SK-N-SH (cell line): ENCODE data around the gene PRR16. TPM values are rescaled to one million over a fixed set of nuclear protein-coding genes. Genes with fewer than 3 reads are reported as not detected.

Source experiments
- CTCF ChIA-PET: fragments of 300-600, 350-600 bp; formaldehyde crosslinking; extraction: SDS; loops from one replicate; lab custom pipeline; 2021; lab: Yijun Ruan, JAX
- POLR2A ChIA-PET: fragments of 350-600 bp; sonication (Branson Sonifier 250); formaldehyde crosslinking; extraction: SDS; loops from one replicate; lab custom pipeline; 2020; ENCODE audit warnings: antibody characterized with exemption, inconsistent platforms; lab: Yijun Ruan, JAX
- DNase-seq: peaks from one replicate; pipeline ENCODE4 v3.0.0; 2012
- H2AFZ ChIP-seq: fragments of 200-600 bp; sonication (generic); 2 replicates; pipeline ENCODE4 v1.8.1; 2016; ENCODE audit warnings: antibody characterized with exemption, mild to moderate bottlenecking, low read depth
- H3F3A ChIP-seq: fragments of 200-600 bp; sonication (generic); replicated peaks from 2 replicates; pipeline ENCODE3; 2016; ENCODE audit warnings: antibody characterized with exemption, mild to moderate bottlenecking; ENCODE audit not compliant: insufficient read depth
- H3K27ac ChIP-seq, 2 experiments: fragments of 200-500 bp in 1 of 2; fragments of 200-600 bp in 1 of 2; sonication (Bioruptor generic) in 1 of 2; sonication (generic), shearing (Covaris generic) in 1 of 2; 2 replicates each; pipeline versions ENCODE4 v1.5.1 to v1.6.1; 2014 to 2016; ENCODE audit warnings: low read depth in 2 of 2, inconsistent platforms in 1 of 2, low read length in 1 of 2, mild to moderate bottlenecking in 1 of 2, mixed read lengths in 1 of 2
- H3K27me3 ChIP-seq: fragments of 200-600 bp; sonication (generic), shearing (Covaris generic); 2 replicates; pipeline ENCODE4 v1.6.1; 2016; ENCODE audit warnings: mixed run types; ENCODE audit not compliant: insufficient read depth
- H3K36me3 ChIP-seq, 2 experiments: fragments of 200-500 bp in 1 of 2; fragments of 200-600 bp in 1 of 2; sonication (Bioruptor generic) in 1 of 2; sonication (generic) in 1 of 2; replicated peaks in 1 of 2; 2 replicates each; pipeline versions ENCODE3 to v1.5.1; 2014 to 2016; ENCODE audit warnings: low read length in 1 of 2, mild to moderate bottlenecking in 1 of 2; ENCODE audit not compliant: insufficient read depth in 2 of 2, control insufficient read depth in 1 of 2
- H3K4me1 ChIP-seq, 2 experiments: fragments of 200-500 bp in 1 of 2; fragments of 200-600 bp in 1 of 2; sonication (Bioruptor generic) in 1 of 2; sonication (generic), shearing (Covaris generic) in 1 of 2; 2 replicates each; pipeline versions ENCODE4 v1.5.1 to v1.6.1; 2014 to 2016; ENCODE audit warnings: low read depth in 1 of 2, low read length in 1 of 2, mixed run types in 1 of 2; ENCODE audit not compliant: insufficient read depth in 2 of 2, control insufficient read depth in 1 of 2
- H3K4me2 ChIP-seq: fragments of 200-600 bp; sonication (generic), shearing (Covaris generic); 2 replicates; pipeline ENCODE4 v1.6.1; 2017; ENCODE audit warnings: mixed run types
- H3K4me3 ChIP-seq, 2 experiments: fragments of 200-500 bp in 1 of 2; fragments of 200-600 bp in 1 of 2; sonication (Bioruptor generic) in 1 of 2; sonication (generic), shearing (Covaris generic) in 1 of 2; 2 replicates each; pipeline versions ENCODE4 v1.5.1 to v1.8.1; 2014 to 2016; ENCODE audit warnings: low read depth in 2 of 2, inconsistent platforms in 1 of 2, low read length in 1 of 2, mild to moderate bottlenecking in 1 of 2, mixed read lengths in 1 of 2, moderate library complexity in 1 of 2
- H3K79me2 ChIP-seq: fragments of 200-600 bp; sonication (generic); 2 replicates; pipeline ENCODE4 v1.8.1; 2017; ENCODE audit warnings: mild to moderate bottlenecking; ENCODE audit not compliant: insufficient read depth
- H3K9ac ChIP-seq: fragments of 200-600 bp; sonication (generic); 2 replicates; pipeline ENCODE4 v1.6.1; 2017; ENCODE audit warnings: mixed run types
- H3K9me2 ChIP-seq: fragments of 200-600 bp; sonication (generic); 2 replicates; pipeline ENCODE4 v1.6.1; 2017; ENCODE audit warnings: mixed run types
- H3K9me3 ChIP-seq: fragments of 200-600 bp; sonication (generic); 2 replicates; pipeline ENCODE4 v1.6.1; 2017; ENCODE audit warnings: mixed run types, mild to moderate bottlenecking, moderate library complexity
- H4K20me1 ChIP-seq: fragments of 200-600 bp; sonication (generic); 2 replicates; pipeline ENCODE4 v1.6.1; 2017; ENCODE audit warnings: mild to moderate bottlenecking, mixed run types; ENCODE audit not compliant: insufficient read depth
- CHD2 ChIP-seq: fragments of 150-350 bp; IDR thresholded peaks from 2 replicates; pipeline ENCODE4 v1.6.1; 2018; ENCODE audit warnings: low read length; ENCODE audit not compliant: partially characterized antibody
- CTCF ChIP-seq: fragments of 200-600 bp; sonication (generic); IDR thresholded peaks from 2 replicates; pipeline ENCODE4 v1.6.1; 2017; ENCODE audit warnings: antibody characterized with exemption, mild to moderate bottlenecking, moderate library complexity
- EP300 ChIP-seq, 2 experiments: IDR thresholded peaks; 2 replicates each; pipeline versions ENCODE4 v1.4.0 to v1.6.1; 2012; ENCODE audit warnings: borderline replicate concordance in 1 of 2, low read depth in 1 of 2, low read length in 1 of 2
- FOSL2 ChIP-seq: IDR thresholded peaks from 2 replicates; pipeline ENCODE4 v1.4.0; 2012; ENCODE audit warnings: low read depth, mild to moderate bottlenecking, moderate library complexity, borderline replicate concordance
- GABPA ChIP-seq: IDR thresholded peaks from 2 replicates; pipeline ENCODE4 v1.4.0; 2012; ENCODE audit warnings: low read depth, mild to moderate bottlenecking
- JUND ChIP-seq: IDR thresholded peaks from 2 replicates; pipeline ENCODE4 v1.4.0; 2012
- MAX ChIP-seq: IDR thresholded peaks from 2 replicates; pipeline ENCODE4 v1.4.0; 2012; ENCODE audit warnings: low read depth
- NFIC ChIP-seq: IDR thresholded peaks from 2 replicates; pipeline ENCODE4 v1.4.0; 2012; ENCODE audit warnings: borderline replicate concordance
- NRF1 ChIP-seq: IDR thresholded peaks from 2 replicates; pipeline ENCODE4 v1.6.1; 2012; ENCODE audit warnings: low read depth, mild to moderate bottlenecking, low read length
- POLR2AphosphoS5 ChIP-seq: IDR thresholded peaks from 2 replicates; pipeline ENCODE4 v1.6.1; 2012; ENCODE audit warnings: low read depth, low read length
- RAD21 ChIP-seq: IDR thresholded peaks from 2 replicates; pipeline ENCODE4 v1.6.1; 2012; ENCODE audit warnings: mild to moderate bottlenecking, low read length
- REST ChIP-seq: IDR thresholded peaks from 2 replicates; pipeline ENCODE4 v1.6.1; 2012; ENCODE audit warnings: mild to moderate bottlenecking, low read depth, low read length, moderate library complexity
- RFX5 ChIP-seq: IDR thresholded peaks from 2 replicates; pipeline ENCODE4 v1.6.1; 2012; ENCODE audit warnings: mild to moderate bottlenecking, improper control_type of control experiment, low read length
- SMC3 ChIP-seq: IDR thresholded peaks from 2 replicates; pipeline ENCODE4 v1.6.1; 2012; ENCODE audit warnings: low read depth, low read length, improper control_type of control experiment
- TAF1 ChIP-seq: IDR thresholded peaks from 2 replicates; pipeline ENCODE4 v1.6.1; 2012; ENCODE audit warnings: low read depth, mild to moderate bottlenecking, low read length, moderate library complexity, borderline replicate concordance
- TCF12 ChIP-seq: IDR thresholded peaks from 2 replicates; pipeline ENCODE4 v1.4.0; 2012
- USF2 ChIP-seq: fragments of 150-350 bp; IDR thresholded peaks from 2 replicates; pipeline ENCODE4 v1.6.1; 2017; ENCODE audit warnings: antibody characterized with exemption, low read length, low read depth, borderline replicate concordance
- YY1 ChIP-seq: IDR thresholded peaks from 2 replicates; pipeline ENCODE4 v1.4.0; 2012; ENCODE audit warnings: low read depth, mild to moderate bottlenecking
- WGBS: methylation state at CpG from one replicate; pipeline ENCODE4 v1.1.6; 2017; ENCODE audit warnings: low lambda C conversion rate; 5-methylcytosine and 5-hydroxymethylcytosine counted together
- polyA plus RNA-seq, 3 experiments: library from polyadenylated mRNA; depleted of rRNA; stranded (reverse); fragments of >200 nt; gene quantifications; 2 replicates each; pipeline ENCODE4 v1.2.3, GENCODE V29; 2012
- TF ChIP-seq, protein P1 (sequence below): IDR thresholded peaks from 2 replicates; pipeline ENCODE4 v1.4.0; 2012; ENCODE audit warnings: low read depth, borderline replicate concordance

Gene PRR16
- polyA plus RNA-seq, 1 of the 3 experiments (the other 2 are of a cell fraction), result 26.7 TPM

GRCh38 chr5:120582635-120583034 is 118.5 kb downstream of the PRR16 start:
- no peak overlapping the region for H3K9ac ChIP-seq
- no peak overlapping the region for H3K27ac ChIP-seq
- H4K20me1 ChIP-seq, result no peaks in the 10 kb centered on the region
- H3K9me3 ChIP-seq, result no peaks in the 10 kb centered on the region
- H3K9me2 ChIP-seq, result no peaks in the 10 kb centered on the region
- H2AFZ ChIP-seq, result no peak overlapping the region
- ChIA-PET POLR2A (no interaction called here), CTCF (interaction anchor here (0.8 kb wide), 1 partner anchor 10 kb away, joined by 3 read pairs; no protein-coding TSS in a partner anchor)
- no peak overlapping the region for H3K4me2 ChIP-seq
- no peaks in the 10 kb centered on the region for H3K4me1 ChIP-seq
- peaks cover 43% of the 10 kb centered on the region for H3K79me2 ChIP-seq
- no peak overlapping the region for H3K4me3 ChIP-seq
- WGBS, result 56% methylated on average over 2 of the region's 2 CpGs
- DNase-seq, result no peak
- peaks cover 1% of the 10 kb centered on the region for H3F3A ChIP-seq
- H3K36me3 ChIP-seq, result peaks cover 0 to 3% of the 10 kb centered on the region in 2 experiments
- no peaks in the 10 kb centered on the region for H3K27me3 ChIP-seq
- TF ChIP-seq REST (no peak), NFIC (peak; percentile 11; the same call in 1 of the 2 replicates)

DNA sequence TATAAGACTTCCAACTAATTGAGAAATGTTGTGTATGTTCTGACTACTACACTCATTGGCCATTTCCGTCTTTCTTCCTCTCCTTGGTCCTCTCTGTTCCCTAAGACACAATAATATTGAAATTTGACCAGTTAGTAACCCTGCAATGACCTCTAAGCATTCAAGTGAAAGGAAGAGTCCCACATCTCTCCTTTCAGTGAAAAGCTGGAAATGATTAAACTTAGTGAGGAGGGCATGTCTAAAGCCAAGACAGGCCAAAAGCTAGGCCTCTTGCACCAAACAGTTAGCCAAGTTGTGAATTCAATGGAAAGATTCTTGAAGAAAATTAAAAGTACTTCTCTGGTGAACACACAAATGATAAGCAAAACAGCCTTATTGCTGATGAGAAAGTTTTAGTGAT is 122.5 kb downstream of the PRR16 start:
- H2AFZ ChIP-seq, result no peak overlapping the region
- H3K9ac ChIP-seq, result no peak overlapping the region
- H3F3A ChIP-seq, result no peaks in the 10 kb centered on the region
- no peak for TF ChIP-seq MAX
- no peak for TF ChIP-seq JUND
- no peak for TF ChIP-seq CTCF
- no peak for TF ChIP-seq CHD2
- TF ChIP-seq SMC3, result no peak
- TF ChIP-seq NRF1, result no peak
- no peak for TF ChIP-seq EP300 (IDR thresholded peaks at IDR 0.05; ENCODE audit: borderline replicate concordance in 1 of 2, low read depth in 1 of 2, low read length in 1 of 2)
- TF ChIP-seq USF2, result no peak
- no peak for TF ChIP-seq RFX5
- no peak for TF ChIP-seq POLR2AphosphoS5
- no peak for TF ChIP-seq TCF12
- TF ChIP-seq RAD21, result no peak
- TF ChIP-seq, protein P1, sequence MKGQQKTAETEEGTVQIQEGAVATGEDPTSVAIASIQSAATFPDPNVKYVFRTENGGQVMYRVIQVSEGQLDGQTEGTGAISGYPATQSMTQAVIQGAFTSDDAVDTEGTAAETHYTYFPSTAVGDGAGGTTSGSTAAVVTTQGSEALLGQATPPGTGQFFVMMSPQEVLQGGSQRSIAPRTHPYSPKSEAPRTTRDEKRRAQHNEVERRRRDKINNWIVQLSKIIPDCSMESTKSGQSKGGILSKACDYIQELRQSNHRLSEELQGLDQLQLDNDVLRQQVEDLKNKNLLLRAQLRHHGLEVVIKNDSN, result no peak
- no peak for TF ChIP-seq TAF1
- TF ChIP-seq FOSL2, result no peak
- no peak for TF ChIP-seq YY1
- no peak for TF ChIP-seq GABPA
- no peaks in the 10 kb centered on the region for H3K9me3 ChIP-seq
- H3K4me1 ChIP-seq, result no peaks in the 10 kb centered on the region
- no peak overlapping the region for H3K27ac ChIP-seq
- no peaks in the 10 kb centered on the region for H3K27me3 ChIP-seq
- no peaks in the 10 kb centered on the region for H4K20me1 ChIP-seq
- DNase-seq, result no peak
- peaks cover 0 to 3% of the 10 kb centered on the region in 2 experiments for H3K36me3 ChIP-seq
- 80% methylated on average over 1 of the region's 1 CpG for WGBS
- H3K4me2 ChIP-seq, result no peak overlapping the region
- peaks cover 20% of the 10 kb centered on the region for H3K79me2 ChIP-seq
- POLR2A ChIA-PET, result no interaction called here
- CTCF ChIA-PET, result no interaction called here
- H3K9me2 ChIP-seq, result no peaks in the 10 kb centered on the region
- no peak overlapping the region for H3K4me3 ChIP-seq
